ENCODE results near the gene EAPP.
"Not testable (repeated sequence)": the region's sequence is repeated elsewhere in the genome, so short reads cannot be mapped to it uniquely, and the experiment has no call there.

The EAPP gene

DNA sequence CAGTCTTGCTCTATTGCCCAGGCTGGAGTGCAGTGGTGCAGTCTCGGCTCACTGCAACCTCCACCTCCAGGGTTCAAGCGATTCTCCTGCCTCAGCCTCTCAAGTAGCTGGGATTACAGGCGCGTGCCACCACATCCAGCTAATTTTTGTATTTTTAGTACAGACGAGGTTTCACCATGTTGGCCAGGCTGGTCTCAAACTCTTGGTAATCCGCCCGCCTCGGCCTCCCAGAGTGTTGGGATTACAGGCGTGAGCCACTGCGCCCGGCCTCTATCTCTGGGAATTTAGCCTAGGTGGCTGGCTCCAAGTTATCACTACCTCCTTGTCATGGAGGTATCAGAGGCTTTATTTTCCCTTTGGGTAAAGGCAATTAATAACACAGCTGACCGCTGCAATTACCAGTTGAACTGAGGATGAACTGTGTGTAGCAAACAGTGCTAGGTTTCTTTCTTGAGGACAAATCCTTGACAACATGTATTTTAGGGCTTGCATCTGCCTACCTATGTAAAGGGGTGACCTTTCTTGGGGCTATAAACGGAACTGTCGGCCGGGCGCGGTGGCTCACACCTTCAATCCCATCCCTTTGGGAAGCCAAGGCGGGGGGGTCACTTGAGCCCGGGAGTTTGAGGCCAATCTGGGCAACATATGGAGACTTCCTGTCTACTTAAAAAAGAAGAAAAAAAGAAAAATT, 9.9 kb upstream of the EAPP start:
- H3K9me3 ChIP-seq (replicated peaks in 1 of 2; ENCODE audit: control insufficient read depth in 2 of 2, insufficient read depth in 1 of 2, low read depth in 1 of 2, low read length in 2 of 2); H3K4me2 ChIP-seq (ENCODE audit: insufficient read depth, low read length, poor library complexity, severe bottlenecking); H2AK5ac ChIP-seq (ENCODE audit: low read depth, low read length); DNase-seq (ENCODE audit: low spot score); H3K79me1 ChIP-seq (ENCODE audit: low read depth, low read length); H4K8ac ChIP-seq (ENCODE audit: low read depth, low read length); H3K4ac ChIP-seq (ENCODE audit: low read length); H3K27me3 ChIP-seq (ENCODE audit: control insufficient read depth in 3 of 3, insufficient read depth in 3 of 3, low read depth in 1 of 3, low read length in 3 of 3); H3K9ac ChIP-seq (ENCODE audit: low read depth, low read length, poor library complexity); H3K4me3 ChIP-seq (ENCODE audit: low read length in 2 of 2); H2BK5ac ChIP-seq (ENCODE audit: low read length); H4K91ac ChIP-seq (ENCODE audit: low read depth, low read length, poor library complexity); H3K27ac ChIP-seq (replicated peaks; ENCODE audit: low read length); H3K36me3 ChIP-seq (replicated peaks in 1 of 2; ENCODE audit: control insufficient read depth in 2 of 2, insufficient read depth in 2 of 2, low read length in 2 of 2); H2AFZ ChIP-seq (ENCODE audit: low read length); H3K18ac ChIP-seq (ENCODE audit: low read length); H3K4me1 ChIP-seq (ENCODE audit: control insufficient read depth in 2 of 2, insufficient read depth in 1 of 2, low read depth in 1 of 2, low read length in 2 of 2); H3K14ac ChIP-seq (ENCODE audit: low read length); H2BK120ac ChIP-seq (ENCODE audit: low read depth, low read length); H3K23ac ChIP-seq (ENCODE audit: low read depth, low read length, poor library complexity): not testable (repeated sequence)
- peak overlapping the region; percentile 58 for H2BK15ac ChIP-seq (ENCODE audit: low read length)
- peak overlapping the region; percentile 10 for H2BK12ac ChIP-seq (ENCODE audit: low read length)
- no CpG with 5 or more reads among the region's 19 CpGs for WGBS, 2 donors (ENCODE audit: extremely low coverage in 2 of 2, insufficient read length in 2 of 2, insufficient replicate concordance in 1 of 2)

- no peak overlapping the region for H3K27ac ChIP-seq (replicated peaks; ENCODE audit: low read length)
- H2BK120ac ChIP-seq (ENCODE audit: low read depth, low read length): no peak overlapping the region
- no peak overlapping the region for H2BK12ac ChIP-seq (ENCODE audit: low read length)
- H3K9ac ChIP-seq (ENCODE audit: low read depth, low read length, poor library complexity): no peak overlapping the region
- H3K27me3 ChIP-seq (ENCODE audit: control insufficient read depth in 3 of 3, insufficient read depth in 3 of 3, low read depth in 1 of 3, low read length in 3 of 3): no peaks in the 10 kb centered on the region
- no peak overlapping the region for H3K4ac ChIP-seq (ENCODE audit: low read length)
- no peak overlapping the region for H3K4me2 ChIP-seq (ENCODE audit: insufficient read depth, low read length, poor library complexity, severe bottlenecking)
- H3K18ac ChIP-seq (ENCODE audit: low read length): no peak overlapping the region
- no peak overlapping the region for H2AK5ac ChIP-seq (ENCODE audit: low read depth, low read length)
- H3K36me3 ChIP-seq (replicated peaks in 1 of 2; ENCODE audit: control insufficient read depth in 2 of 2, insufficient read depth in 2 of 2, low read length in 2 of 2): no peaks in the 10 kb centered on the region
- H3K14ac ChIP-seq (ENCODE audit: low read length): no peak overlapping the region
- no peak overlapping the region for H4K91ac ChIP-seq (ENCODE audit: low read depth, low read length, poor library complexity)
- no peaks in the 10 kb centered on the region for H3K79me1 ChIP-seq (ENCODE audit: low read depth, low read length)
- no peak overlapping the region for H3K4me3 ChIP-seq (ENCODE audit: low read length in 2 of 2)
- H3K9me3 ChIP-seq (replicated peaks in 1 of 2; ENCODE audit: control insufficient read depth in 2 of 2, insufficient read depth in 1 of 2, low read depth in 1 of 2, low read length in 2 of 2): no peaks in the 10 kb centered on the region
- no peak overlapping the region for H4K8ac ChIP-seq (ENCODE audit: low read depth, low read length)
- H2AFZ ChIP-seq (ENCODE audit: low read length): no peak overlapping the region
- WGBS, 2 donors (ENCODE audit: extremely low coverage in 2 of 2, insufficient read length in 2 of 2, insufficient replicate concordance in 1 of 2): no CpG with 5 or more reads among the region's 14 CpGs
- H2BK5ac ChIP-seq (ENCODE audit: low read length): no peak overlapping the region
- no peak overlapping the region for H3K23ac ChIP-seq (ENCODE audit: low read depth, low read length, poor library complexity)
- H2BK15ac ChIP-seq (ENCODE audit: low read length): no peak overlapping the region
- no peak for DNase-seq (ENCODE audit: low spot score)
- H3K4me1 ChIP-seq (ENCODE audit: control insufficient read depth in 2 of 2, insufficient read depth in 1 of 2, low read depth in 1 of 2, low read length in 2 of 2): no peaks in the 10 kb centered on the region
Measured at GRCh38 chr14:34548472-34548981, 9.0 kb upstream of the EAPP start.

- H2BK120ac ChIP-seq (ENCODE audit: low read depth, low read length); H3K4me2 ChIP-seq (ENCODE audit: insufficient read depth, low read length, poor library complexity, severe bottlenecking); H3K79me1 ChIP-seq (ENCODE audit: low read depth, low read length); H3K4me3 ChIP-seq (ENCODE audit: low read length in 2 of 2); H3K36me3 ChIP-seq (replicated peaks in 1 of 2; ENCODE audit: control insufficient read depth in 2 of 2, insufficient read depth in 2 of 2, low read length in 2 of 2); H4K8ac ChIP-seq (ENCODE audit: low read depth, low read length); H2AFZ ChIP-seq (ENCODE audit: low read length); H3K23ac ChIP-seq (ENCODE audit: low read depth, low read length, poor library complexity); H2BK15ac ChIP-seq (ENCODE audit: low read length); H2BK12ac ChIP-seq (ENCODE audit: low read length); H3K9me3 ChIP-seq (replicated peaks in 1 of 2; ENCODE audit: control insufficient read depth in 2 of 2, insufficient read depth in 1 of 2, low read depth in 1 of 2, low read length in 2 of 2); H3K27me3 ChIP-seq (ENCODE audit: control insufficient read depth in 3 of 3, insufficient read depth in 3 of 3, low read depth in 1 of 3, low read length in 3 of 3); H3K4me1 ChIP-seq (ENCODE audit: control insufficient read depth in 2 of 2, insufficient read depth in 1 of 2, low read depth in 1 of 2, low read length in 2 of 2); H3K4ac ChIP-seq (ENCODE audit: low read length); H2BK5ac ChIP-seq (ENCODE audit: low read length); H2AK5ac ChIP-seq (ENCODE audit: low read depth, low read length); DNase-seq (ENCODE audit: low spot score); H3K18ac ChIP-seq (ENCODE audit: low read length); H3K14ac ChIP-seq (ENCODE audit: low read length); H3K27ac ChIP-seq (replicated peaks; ENCODE audit: low read length); H3K9ac ChIP-seq (ENCODE audit: low read depth, low read length, poor library complexity); H4K91ac ChIP-seq (ENCODE audit: low read depth, low read length, poor library complexity): not testable (repeated sequence)
- no CpG with 5 or more reads among the region's 16 CpGs for WGBS, 2 donors (ENCODE audit: extremely low coverage in 2 of 2, insufficient read length in 2 of 2, insufficient replicate concordance in 1 of 2)
Measured at GRCh38 chr14:34547136-34547520, 7.6 kb upstream of the EAPP start.

- H3K18ac ChIP-seq (ENCODE audit: low read length); H3K27me3 ChIP-seq (ENCODE audit: control insufficient read depth in 3 of 3, insufficient read depth in 3 of 3, low read depth in 1 of 3, low read length in 3 of 3); H2BK120ac ChIP-seq (ENCODE audit: low read depth, low read length); H3K4me2 ChIP-seq (ENCODE audit: insufficient read depth, low read length, poor library complexity, severe bottlenecking); H3K4ac ChIP-seq (ENCODE audit: low read length); H3K23ac ChIP-seq (ENCODE audit: low read depth, low read length, poor library complexity); DNase-seq (ENCODE audit: low spot score); H2AK5ac ChIP-seq (ENCODE audit: low read depth, low read length); H3K27ac ChIP-seq (replicated peaks; ENCODE audit: low read length); H2BK15ac ChIP-seq (ENCODE audit: low read length); H2BK5ac ChIP-seq (ENCODE audit: low read length); H4K8ac ChIP-seq (ENCODE audit: low read depth, low read length); H3K9ac ChIP-seq (ENCODE audit: low read depth, low read length, poor library complexity); H3K4me1 ChIP-seq (ENCODE audit: control insufficient read depth in 2 of 2, insufficient read depth in 1 of 2, low read depth in 1 of 2, low read length in 2 of 2); H3K14ac ChIP-seq (ENCODE audit: low read length); H2BK12ac ChIP-seq (ENCODE audit: low read length); H3K9me3 ChIP-seq (replicated peaks in 1 of 2; ENCODE audit: control insufficient read depth in 2 of 2, insufficient read depth in 1 of 2, low read depth in 1 of 2, low read length in 2 of 2); H3K4me3 ChIP-seq (ENCODE audit: low read length in 2 of 2); H4K91ac ChIP-seq (ENCODE audit: low read depth, low read length, poor library complexity); H3K79me1 ChIP-seq (ENCODE audit: low read depth, low read length); H2AFZ ChIP-seq (ENCODE audit: low read length); H3K36me3 ChIP-seq (replicated peaks in 1 of 2; ENCODE audit: control insufficient read depth in 2 of 2, insufficient read depth in 2 of 2, low read length in 2 of 2): not testable (repeated sequence)
- no CpG with 5 or more reads among the region's 68 CpGs for WGBS, 2 donors (ENCODE audit: extremely low coverage in 2 of 2, insufficient read length in 2 of 2, insufficient replicate concordance in 1 of 2)
Measured at GRCh38 chr14:34546272-34547135, 7.0 kb upstream of the EAPP start.
